ENCODE results near the gene USPL1.

USPL1 gene

GRCh38 chr13:30696278-30697176, 78.8 kb downstream of the USPL1 start:
- TF ChIP-seq, protein P1, sequence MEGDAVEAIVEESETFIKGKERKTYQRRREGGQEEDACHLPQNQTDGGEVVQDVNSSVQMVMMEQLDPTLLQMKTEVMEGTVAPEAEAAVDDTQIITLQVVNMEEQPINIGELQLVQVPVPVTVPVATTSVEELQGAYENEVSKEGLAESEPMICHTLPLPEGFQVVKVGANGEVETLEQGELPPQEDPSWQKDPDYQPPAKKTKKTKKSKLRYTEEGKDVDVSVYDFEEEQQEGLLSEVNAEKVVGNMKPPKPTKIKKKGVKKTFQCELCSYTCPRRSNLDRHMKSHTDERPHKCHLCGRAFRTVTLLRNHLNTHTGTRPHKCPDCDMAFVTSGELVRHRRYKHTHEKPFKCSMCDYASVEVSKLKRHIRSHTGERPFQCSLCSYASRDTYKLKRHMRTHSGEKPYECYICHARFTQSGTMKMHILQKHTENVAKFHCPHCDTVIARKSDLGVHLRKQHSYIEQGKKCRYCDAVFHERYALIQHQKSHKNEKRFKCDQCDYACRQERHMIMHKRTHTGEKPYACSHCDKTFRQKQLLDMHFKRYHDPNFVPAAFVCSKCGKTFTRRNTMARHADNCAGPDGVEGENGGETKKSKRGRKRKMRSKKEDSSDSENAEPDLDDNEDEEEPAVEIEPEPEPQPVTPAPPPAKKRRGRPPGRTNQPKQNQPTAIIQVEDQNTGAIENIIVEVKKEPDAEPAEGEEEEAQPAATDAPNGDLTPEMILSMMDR (IDR thresholded peaks at IDR 0.05; ENCODE audit: borderline replicate concordance, insufficient read depth, low read depth, low read length): no peak
- no peak overlapping the region for H3K4me3 ChIP-seq (ENCODE audit: low read depth, low read length)

DNA sequence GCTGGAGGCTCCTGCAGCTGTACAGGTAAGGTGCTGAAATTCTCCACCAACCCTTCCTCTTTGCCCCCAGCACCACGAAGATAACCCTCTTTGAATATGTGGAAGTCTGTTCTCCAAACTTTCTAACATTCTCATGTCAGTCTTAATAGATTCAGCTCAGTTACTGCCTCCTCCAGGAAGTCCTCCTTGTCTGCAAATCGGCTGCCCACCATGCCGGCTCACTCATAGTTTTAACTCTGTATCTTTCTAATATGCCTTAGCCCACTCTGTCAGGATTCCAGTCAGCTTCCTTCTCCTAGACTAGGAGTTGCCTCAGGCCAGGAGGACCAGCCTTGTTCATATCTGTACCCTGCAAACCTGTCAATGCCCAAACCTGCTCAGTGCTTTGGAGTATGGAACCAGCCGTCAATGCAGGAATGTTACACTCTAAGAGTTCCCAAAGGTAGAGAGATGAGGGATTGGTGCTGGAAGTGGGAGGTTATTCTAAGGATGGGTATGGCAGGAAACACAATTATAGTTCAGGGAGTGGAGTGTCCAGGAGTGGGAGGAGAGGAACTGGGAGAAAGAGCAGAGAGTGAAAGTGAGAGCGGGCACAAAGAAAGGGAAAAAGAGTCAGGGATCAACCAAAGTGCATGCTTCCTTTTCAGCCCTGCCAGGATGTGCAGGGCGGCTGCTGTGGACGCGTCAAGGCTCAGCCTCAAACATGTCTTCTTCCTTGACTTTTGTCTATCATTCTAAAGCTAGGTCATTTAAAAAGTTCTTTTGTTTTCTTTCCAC, 79.6 kb downstream of the USPL1 start:
- no peak overlapping the region for H3K4me3 ChIP-seq (ENCODE audit: low read depth, low read length)
- TF ChIP-seq, protein P1 (IDR thresholded peaks at IDR 0.05; ENCODE audit: borderline replicate concordance, insufficient read depth, low read depth, low read length): no peak

DNA sequence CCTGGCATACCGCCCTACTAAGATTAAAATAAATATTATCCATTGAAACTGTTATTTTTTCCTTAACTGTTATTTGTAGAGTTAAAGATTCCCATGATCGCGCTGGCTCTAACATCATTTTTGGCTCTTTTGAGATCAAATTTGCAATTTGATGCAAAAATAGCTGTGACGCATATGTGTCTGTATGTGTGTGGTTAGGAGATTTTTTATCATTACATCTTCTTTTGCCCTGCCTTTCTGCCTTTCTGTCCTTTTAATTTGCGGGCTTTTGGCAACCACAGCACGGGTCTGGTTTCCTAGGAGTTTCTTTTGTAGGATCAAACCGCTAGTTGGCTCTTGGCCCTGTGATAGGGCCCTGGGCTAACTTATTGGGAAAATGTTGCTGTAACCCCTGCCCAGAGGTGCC, 80.3 kb downstream of the USPL1 start:
- no peak overlapping the region for H3K4me3 ChIP-seq (ENCODE audit: low read depth, low read length)
- TF ChIP-seq, protein P1 (IDR thresholded peaks at IDR 0.05; ENCODE audit: borderline replicate concordance, insufficient read depth, low read depth, low read length): no peak

- TF ChIP-seq, protein P1 (IDR thresholded peaks at IDR 0.05; ENCODE audit: borderline replicate concordance, insufficient read depth, low read depth, low read length): no peak
- no peak overlapping the region for H3K4me3 ChIP-seq (ENCODE audit: low read depth, low read length)
Measured at GRCh38 chr13:30698488-30699005, 80.8 kb downstream of the USPL1 start.

DNA sequence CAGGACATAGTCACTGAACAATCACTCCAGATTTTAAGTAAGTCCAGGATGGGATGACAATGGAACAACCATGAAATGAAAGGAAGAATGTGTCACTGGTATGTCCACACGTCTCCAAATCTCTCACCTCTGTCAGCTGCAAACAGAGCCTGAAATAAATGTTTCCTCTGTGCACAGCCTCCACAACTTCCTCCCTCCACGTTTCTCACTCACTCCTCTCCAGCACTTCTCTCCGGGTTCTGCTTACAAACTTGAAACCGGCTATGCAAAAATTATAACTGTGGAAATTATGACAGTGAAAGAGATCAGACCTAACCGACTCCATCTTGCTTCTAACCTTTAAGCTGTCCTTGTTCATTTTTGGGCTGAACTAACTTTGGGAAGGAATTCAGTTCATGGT, 82.6 kb downstream of the USPL1 start:
- H3K4me3 ChIP-seq (ENCODE audit: low read depth, low read length): no peak overlapping the region
- TF ChIP-seq, protein P1 (IDR thresholded peaks at IDR 0.05; ENCODE audit: borderline replicate concordance, insufficient read depth, low read depth, low read length): no peak

DNA sequence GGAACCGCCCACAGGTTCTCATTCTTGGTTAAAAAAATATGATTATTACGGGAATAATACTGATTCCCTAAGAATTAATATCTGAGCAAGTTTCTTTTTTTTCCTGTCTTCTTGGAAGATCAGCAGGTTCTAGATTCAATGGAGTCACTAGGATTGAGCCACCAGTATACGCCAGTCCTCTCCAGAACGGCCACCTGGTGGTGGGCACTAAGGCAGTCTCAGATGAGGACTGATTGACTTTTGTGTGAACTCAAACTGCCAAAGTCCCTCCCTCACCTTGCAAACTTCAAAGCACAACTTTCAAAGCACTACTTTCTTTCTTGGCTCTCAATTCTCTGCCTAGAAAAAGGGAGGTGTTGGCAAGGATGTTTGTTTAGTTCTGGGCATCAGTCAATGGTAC, 84.3 kb downstream of the USPL1 start:
- TF ChIP-seq, protein P1 (IDR thresholded peaks at IDR 0.05; ENCODE audit: borderline replicate concordance, insufficient read depth, low read depth, low read length): no peak
- H3K4me3 ChIP-seq (ENCODE audit: low read depth, low read length): no peak overlapping the region
